SJSA1 (cell line): ENCODE data around the gene PARP3. TPM values are rescaled to one million over a fixed set of nuclear protein-coding genes. Genes with fewer than 3 reads are reported as not detected.
A peak's percentile ranks its signal among the peaks of the same experiment; 100 is the strongest.

Experiments used
- DNase-seq, 2 experiments: peaks; one replicate each; pipeline ENCODE4 v3.0.0-alpha.2; 2015 to 2020; ENCODE audit warnings: low spot score in 2 of 2, low read depth in 1 of 2
- H3K27ac ChIP-seq: fragments of 250-450 bp; sonication (Bioruptor Pico); 2 replicates; pipeline ENCODE4 v1.5.1; 2020; ENCODE audit warnings: mild to moderate bottlenecking, moderate library complexity
- H3K27me3 ChIP-seq: fragments of 250-450 bp; sonication (Bioruptor Pico); replicated peaks from 2 replicates; pipeline ENCODE4 v1.5.1; 2020; ENCODE audit warnings: mild to moderate bottlenecking, moderate library complexity
- H3K36me3 ChIP-seq: fragments of 250-450 bp; sonication (Bioruptor Pico); 2 replicates; pipeline ENCODE4 v1.5.1; 2020; ENCODE audit warnings: mild to moderate bottlenecking
- H3K4me1 ChIP-seq: fragments of 250-450 bp; sonication (Bioruptor Pico); replicated peaks from 2 replicates; pipeline ENCODE4 v1.6.1; 2021; ENCODE audit warnings: mild to moderate bottlenecking
- H3K4me3 ChIP-seq: fragments of 250-450 bp; sonication (Bioruptor Pico); 2 replicates; pipeline ENCODE4 v1.5.1; 2020; ENCODE audit warnings: mild to moderate bottlenecking
- H3K9me3 ChIP-seq: fragments of 250-450 bp; sonication (Bioruptor Pico); replicated peaks from 2 replicates; pipeline ENCODE4 v1.5.1; 2020; ENCODE audit warnings: mild to moderate bottlenecking
- total RNA-seq: library from RNA; depleted of rRNA; stranded (reverse); fragments of >200 nt; shearing (Covaris generic); gene quantifications from 2 replicates; pipeline ENCODE4 v1.2.3, GENCODE V29; 2014

PARP3 gene
- total RNA-seq, 1 experiment from 2014 or later = 17.9 TPM

DNA sequence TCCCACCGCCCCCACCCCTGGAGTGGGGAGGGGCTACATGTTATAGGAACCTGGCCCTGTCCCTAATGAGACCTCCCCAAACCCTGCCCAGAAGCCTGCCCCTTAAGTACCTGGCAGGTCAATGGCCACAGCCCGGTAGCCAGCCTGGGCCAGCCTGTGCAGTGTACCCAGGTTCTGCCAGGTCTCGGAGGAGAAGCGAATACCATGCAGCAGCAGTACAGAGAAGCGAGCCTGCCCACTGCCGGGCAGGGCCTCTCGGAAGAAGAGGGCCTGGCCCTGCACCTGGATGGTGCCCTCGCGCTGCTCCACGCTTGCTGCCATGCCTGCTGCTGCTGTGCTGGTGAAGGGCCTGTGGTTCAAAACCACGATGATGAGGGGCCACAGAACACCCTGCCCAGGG lies 29.2 kb downstream of the PARP3 start:
- H3K4me3 ChIP-seq = no peak overlapping the region
- no peak for DNase-seq
- no peak overlapping the region for H3K27ac ChIP-seq
- peaks cover 11% of the 10 kb centered on the region for H3K36me3 ChIP-seq
- H3K4me1 ChIP-seq = peaks cover 41% of the 10 kb centered on the region
- no peaks in the 10 kb centered on the region for H3K27me3 ChIP-seq
- H3K9me3 ChIP-seq = no peaks in the 10 kb centered on the region

DNA sequence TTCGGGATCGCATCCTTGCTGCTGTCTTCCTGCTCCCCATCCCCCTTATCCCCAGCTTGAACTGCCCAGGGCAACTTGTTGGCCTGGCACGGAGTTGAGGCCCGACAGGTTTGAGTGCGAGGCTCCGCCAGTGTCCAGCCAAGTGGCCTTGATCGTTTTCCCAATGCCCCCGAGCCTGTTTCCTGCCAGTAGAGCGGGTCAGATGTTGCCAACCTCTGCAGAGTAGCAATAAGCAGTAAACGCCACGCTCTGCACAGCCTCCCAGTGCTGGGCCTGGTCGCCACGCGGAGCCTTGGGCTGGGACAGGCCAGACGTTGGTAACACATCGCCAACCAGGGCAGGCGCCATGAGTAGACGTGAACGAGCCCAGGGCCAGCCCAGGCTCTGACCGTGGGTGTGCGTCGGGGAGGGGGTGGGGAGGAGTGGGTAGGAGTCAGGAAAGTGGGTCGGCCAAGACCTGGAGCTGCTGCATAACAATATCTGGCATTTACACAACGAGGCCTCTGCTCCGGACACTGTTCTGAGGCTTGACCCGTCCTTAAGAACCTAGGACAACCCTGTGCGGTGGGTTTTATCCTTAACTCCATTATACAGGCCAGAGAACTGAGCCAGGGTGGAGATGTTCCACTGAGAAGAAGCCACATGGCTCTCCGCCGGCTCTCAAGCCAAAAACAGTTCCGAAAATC lies 32.3 kb downstream of the PARP3 start:
- Histone ChIP-seq H3K27me3 (no peaks in the 10 kb centered on the region), H3K4me1 (peaks cover 25% of the 10 kb centered on the region), H3K27ac (no peak overlapping the region), H3K4me3 (peak overlapping the region; percentile 58), H3K9me3 (no peaks in the 10 kb centered on the region), H3K36me3 (no peaks in the 10 kb centered on the region)
- DNase-seq = no peak

DNA sequence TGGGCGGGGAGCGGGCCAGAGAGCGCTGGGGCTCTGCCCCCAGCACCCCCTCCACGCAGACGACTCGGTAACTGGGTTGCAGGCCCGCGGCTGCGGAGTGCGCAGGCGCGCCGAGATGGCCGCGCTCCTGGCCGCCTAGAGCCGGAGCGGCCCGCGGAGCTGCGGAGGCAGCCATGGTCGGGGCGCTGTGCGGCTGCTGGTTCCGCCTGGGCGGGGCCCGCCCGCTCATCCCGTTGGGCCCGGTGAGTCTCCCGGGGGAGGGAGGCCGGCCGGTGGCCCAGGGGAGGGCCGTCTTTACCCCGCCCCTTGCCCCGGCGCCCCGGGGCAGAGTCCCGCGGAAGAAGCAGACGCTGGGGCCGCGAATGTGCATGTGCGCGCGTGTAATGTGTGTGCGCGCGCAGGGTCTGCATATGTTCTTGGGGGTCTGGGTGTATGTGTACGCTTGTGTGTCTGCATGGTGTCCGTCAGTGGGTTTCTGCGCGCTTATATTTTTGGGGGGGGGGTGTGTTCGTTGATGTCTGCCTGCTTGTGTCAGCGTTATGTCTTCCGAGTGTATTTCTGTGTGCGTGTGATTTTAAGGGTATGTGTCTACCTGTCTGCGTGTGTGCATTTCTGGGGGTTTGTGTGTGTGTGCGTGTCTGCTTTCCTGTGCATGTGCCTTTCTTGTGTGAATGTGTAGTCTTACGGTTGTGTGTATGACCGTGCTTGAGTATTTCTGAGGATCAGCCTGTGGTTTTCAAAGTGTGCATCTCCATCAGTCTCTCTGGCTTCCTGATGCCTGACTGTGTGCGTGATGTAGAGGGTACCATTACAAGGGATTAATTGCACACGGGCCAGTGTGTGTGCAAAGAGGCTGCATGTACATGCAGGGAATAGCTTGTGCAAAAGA lies 33.0 kb downstream of the PARP3 start, which contains the start of gene ABHD14A:
Gene ABHD14A, plus strand, starts transcription at position 102 of the 889 bp plus-strand sequence. Its CDS starts 72 bp downstream, at position 174.
- Histone ChIP-seq H3K27me3 (no peaks in the 10 kb centered on the region), H3K27ac (no peak within 1 kb of the TSS), H3K4me3 (peak within 1 kb of the TSS; percentile 58), H3K36me3 (no peaks in the 10 kb centered on the region), H3K4me1 (peaks cover 25% of the 10 kb centered on the region), H3K9me3 (no peaks in the 10 kb centered on the region)
- DNase-seq = peak; percentile 58 to 69

DNA sequence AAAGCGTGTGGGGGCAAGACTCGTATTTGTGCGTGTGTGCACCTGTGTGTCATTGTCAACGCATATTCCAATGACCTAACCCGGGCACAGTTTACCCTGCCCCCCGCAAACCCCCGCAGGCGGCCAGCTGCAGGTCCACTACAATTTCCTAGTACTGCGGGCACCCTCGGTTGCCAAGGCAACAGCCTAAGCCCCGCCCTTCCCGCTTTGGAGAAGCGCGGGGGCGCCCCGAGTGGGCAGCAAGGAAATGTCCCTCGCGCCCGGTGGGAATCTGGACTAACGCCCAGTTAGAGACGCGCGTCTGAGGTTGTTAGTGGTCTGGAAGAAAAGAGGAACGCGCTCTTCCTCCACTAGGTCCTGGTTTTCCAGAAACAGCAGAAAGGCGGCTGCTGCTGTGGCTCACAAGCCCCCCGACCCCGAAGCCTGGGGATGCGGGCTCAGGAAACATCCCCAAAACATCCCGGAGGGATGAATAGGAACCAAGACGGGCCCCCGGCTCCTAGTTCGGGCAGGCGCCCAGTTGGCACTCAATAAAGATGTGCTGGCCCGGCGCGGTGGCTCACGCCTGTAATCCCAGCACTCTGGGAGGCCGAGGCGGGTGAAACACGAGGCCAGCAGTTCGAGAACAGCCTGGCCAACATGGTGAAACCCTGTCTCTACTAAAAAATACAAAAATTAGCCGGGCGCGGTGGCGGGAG lies 33.8 kb downstream of the PARP3 start:
- no peaks in the 10 kb centered on the region for H3K9me3 ChIP-seq
- H3K4me1 ChIP-seq = peaks cover 25% of the 10 kb centered on the region
- no peaks in the 10 kb centered on the region for H3K27me3 ChIP-seq
- peak; percentile 56 to 71 for DNase-seq
- H3K27ac ChIP-seq = no peak overlapping the region
- no peak overlapping the region for H3K4me3 ChIP-seq
- peaks cover 3% of the 10 kb centered on the region; the same call in 1 of the 2 replicates for H3K36me3 ChIP-seq

DNA sequence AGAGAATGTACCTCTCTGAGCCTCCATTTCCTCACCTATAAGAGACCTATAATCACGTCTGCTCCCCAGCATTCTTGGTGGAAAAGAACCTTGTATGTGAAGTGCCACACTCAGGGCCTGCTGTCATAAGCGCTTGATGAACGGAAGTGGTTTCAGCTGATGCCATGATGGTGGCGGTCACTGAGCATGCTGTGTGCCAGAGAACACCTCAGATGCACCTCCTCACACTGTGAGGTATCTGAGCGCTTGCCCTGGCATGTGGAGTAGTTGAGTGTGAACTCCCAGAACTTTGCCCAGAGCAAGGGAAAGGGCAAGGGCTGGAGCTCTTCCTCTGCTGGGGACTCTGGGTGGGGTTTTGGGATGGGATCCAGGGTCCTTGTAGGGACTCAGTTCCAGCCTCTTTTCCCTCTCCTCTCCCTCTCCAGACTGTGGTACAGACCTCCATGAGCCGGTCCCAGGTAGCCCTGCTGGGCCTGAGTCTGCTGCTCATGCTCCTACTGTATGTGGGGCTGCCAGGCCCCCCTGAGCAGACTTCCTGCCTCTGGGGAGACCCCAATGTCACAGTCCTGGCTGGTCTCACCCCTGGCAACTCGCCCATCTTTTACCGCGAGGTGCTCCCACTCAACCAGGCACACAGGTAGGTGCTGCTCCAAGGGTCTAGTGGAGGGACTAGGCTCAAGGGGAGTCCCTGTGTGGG lies 35.4 kb downstream of the PARP3 start:
- Histone ChIP-seq H3K4me3 (no peak overlapping the region), H3K27me3 (no peaks in the 10 kb centered on the region), H3K4me1 (peaks cover 32% of the 10 kb centered on the region), H3K36me3 (peaks cover 8% of the 10 kb centered on the region), H3K9me3 (no peaks in the 10 kb centered on the region), H3K27ac (no peak overlapping the region)
- no peak for DNase-seq

DNA sequence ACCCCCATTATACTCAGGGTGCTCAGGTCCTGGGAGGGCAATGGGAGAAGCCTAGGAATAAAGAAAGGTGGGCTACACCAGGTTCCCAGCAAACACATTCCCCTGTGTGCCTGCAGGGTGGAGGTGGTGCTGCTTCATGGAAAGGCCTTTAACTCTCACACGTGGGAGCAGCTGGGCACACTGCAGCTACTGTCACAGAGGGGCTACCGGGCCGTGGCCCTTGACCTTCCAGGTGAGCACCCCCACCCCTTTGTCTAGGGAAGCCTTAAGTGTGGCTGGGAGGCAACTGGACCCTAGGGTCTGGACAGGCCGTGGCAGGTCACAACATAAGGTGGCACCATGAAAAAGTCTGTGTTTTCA lies 36.0 kb downstream of the PARP3 start:
- DNase-seq = no peak
- H3K4me1 ChIP-seq = peaks cover 37% of the 10 kb centered on the region
- H3K27me3 ChIP-seq = no peaks in the 10 kb centered on the region
- peaks cover 8% of the 10 kb centered on the region for H3K36me3 ChIP-seq
- no peak overlapping the region for H3K27ac ChIP-seq
- no peak overlapping the region for H3K4me3 ChIP-seq
- no peaks in the 10 kb centered on the region for H3K9me3 ChIP-seq

DNA sequence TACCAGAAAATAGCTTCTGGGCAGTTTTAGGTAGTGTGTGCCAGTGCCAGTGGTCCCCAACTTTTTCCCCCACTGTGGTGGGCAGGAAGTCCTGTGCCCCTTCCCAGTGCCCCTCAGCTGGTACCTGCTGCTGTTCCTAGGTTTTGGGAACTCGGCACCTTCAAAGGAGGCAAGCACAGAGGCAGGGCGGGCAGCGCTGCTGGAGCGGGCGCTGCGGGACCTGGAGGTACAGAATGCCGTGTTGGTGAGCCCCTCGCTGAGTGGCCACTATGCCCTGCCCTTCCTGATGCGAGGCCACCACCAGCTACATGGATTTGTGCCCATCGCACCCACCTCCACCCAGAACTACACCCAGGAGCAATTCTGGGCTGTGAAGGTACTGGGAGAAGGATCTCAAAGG lies 38.1 kb downstream of the PARP3 start:
- DNase-seq = no peak
- H3K9me3 ChIP-seq = no peaks in the 10 kb centered on the region
- H3K4me1 ChIP-seq = peaks cover 28% of the 10 kb centered on the region
- H3K27me3 ChIP-seq = no peaks in the 10 kb centered on the region
- H3K4me3 ChIP-seq = no peak overlapping the region
- peaks cover 8% of the 10 kb centered on the region for H3K36me3 ChIP-seq
- H3K27ac ChIP-seq = no peak overlapping the region

DNA sequence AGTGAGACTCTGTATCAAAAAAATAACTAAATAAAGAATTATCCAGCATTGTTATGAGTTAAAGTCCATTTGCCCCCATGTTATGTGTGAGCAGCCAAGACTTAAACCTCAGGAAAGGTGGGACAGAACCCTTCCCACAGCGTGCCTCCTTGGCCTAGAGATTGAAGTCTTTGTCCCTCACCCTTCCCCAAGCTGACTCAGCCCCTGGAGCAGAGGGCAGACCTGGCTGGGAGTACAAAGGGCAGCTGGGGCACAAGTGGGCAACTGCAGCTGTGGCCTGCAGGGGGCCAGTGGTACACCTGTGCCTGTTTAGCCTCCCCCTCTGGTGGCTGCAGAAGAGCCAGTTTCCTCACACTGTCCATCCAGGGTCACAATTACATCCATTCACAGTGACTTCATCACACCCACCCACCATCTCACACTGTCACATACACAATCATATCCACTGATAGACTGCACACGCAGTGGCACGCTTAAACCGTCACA lies 40.2 kb downstream of the PARP3 start:
- H3K27ac ChIP-seq = peak overlapping the region; percentile 83
- no peaks in the 10 kb centered on the region for H3K9me3 ChIP-seq
- H3K36me3 ChIP-seq = peaks cover 8% of the 10 kb centered on the region
- H3K4me1 ChIP-seq = peaks cover 22% of the 10 kb centered on the region
- peak overlapping the region; percentile 54 for H3K4me3 ChIP-seq
- no peak for DNase-seq
- H3K27me3 ChIP-seq = no peaks in the 10 kb centered on the region

DNA sequence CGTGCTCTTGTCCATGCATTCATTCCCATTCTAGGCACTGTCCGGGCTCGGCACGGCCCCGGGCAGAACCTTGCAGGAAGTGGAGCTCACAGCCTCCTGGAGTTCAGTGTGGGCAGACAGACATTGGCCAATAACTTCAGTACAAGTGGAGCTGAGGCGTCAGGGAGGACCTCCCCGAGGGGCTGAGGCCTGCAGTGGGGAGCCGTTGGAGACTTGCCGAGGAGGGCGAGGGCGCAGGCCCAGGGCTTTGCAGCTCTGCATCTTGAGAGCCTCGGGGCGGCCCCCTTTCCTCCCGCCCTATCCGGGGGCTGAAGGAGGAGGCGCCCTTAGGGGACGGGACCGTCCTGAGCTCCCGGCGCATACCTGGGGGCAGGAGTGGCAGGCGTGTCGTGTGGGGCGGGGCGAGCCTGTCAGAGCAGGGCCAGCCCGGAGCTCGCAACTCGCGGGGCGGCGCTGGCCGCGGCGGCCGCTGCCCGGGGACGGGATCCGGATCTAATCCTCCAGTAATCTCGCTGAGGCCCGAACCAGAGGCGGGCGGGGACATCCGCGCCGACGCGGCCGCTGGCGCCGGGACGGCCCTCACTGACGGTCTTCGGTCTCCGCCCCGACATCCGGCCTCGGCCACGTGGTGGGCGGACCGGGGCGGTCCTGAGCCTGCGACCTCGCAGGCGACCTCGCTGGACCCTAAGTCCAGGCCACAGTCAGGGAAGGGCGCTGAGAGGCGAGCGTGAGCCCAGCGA lies 40.8 kb downstream of the PARP3 start, which contains the start of gene ACY1:
Gene ACY1, plus strand, starts transcription at position 698 of the 740 bp plus-strand sequence. CDS start 530 bp downstream, outside the sequence.
- Histone ChIP-seq H3K27ac (peak within 1 kb of the TSS; percentile 83), H3K4me3 (peak within 1 kb of the TSS; percentile 54), H3K9me3 (no peaks in the 10 kb centered on the region), H3K4me1 (peaks cover 22% of the 10 kb centered on the region), H3K27me3 (no peaks in the 10 kb centered on the region), H3K36me3 (peaks cover 8% of the 10 kb centered on the region)
- peak; percentile 76 to 83 for DNase-seq

DNA sequence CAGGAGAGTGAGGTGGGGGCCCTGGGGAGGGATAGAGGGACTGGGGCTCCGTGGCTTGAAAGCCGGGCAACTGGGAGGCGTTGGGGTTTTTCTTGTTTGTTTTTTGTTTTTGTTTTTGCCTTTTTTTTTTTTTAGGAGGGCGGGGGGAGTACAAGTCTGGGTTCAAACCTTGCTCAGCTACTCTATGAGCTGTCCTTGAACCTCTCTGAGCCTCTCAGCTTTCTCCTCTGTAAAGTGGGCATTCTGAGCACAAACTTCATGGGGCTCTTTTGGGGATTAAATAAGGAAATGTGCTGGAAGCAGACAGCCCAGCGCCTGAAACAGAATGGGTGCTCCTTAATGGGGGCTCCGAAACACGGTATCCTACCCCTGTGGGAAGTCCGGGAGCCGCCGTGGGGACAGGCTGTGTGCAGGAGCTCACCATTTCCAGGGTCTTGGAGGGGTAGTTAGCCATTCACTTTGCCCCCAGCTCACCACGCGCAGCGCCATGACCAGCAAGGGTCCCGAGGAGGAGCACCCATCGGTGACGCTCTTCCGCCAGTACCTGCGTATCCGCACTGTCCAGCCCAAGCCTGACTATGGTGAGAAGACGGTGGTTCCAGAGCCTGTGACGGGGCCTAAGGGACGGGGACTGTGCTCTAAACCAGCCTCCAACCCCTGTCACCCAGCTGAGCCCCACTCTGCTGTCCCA lies 41.6 kb downstream of the PARP3 start:
- H3K4me1 ChIP-seq = peaks cover 22% of the 10 kb centered on the region
- no peak for DNase-seq
- H3K27me3 ChIP-seq = no peaks in the 10 kb centered on the region
- no peaks in the 10 kb centered on the region for H3K9me3 ChIP-seq
- H3K27ac ChIP-seq = peak overlapping the region; percentile 83
- peaks cover 8% of the 10 kb centered on the region for H3K36me3 ChIP-seq
- peak overlapping the region; percentile 54 for H3K4me3 ChIP-seq

DNA sequence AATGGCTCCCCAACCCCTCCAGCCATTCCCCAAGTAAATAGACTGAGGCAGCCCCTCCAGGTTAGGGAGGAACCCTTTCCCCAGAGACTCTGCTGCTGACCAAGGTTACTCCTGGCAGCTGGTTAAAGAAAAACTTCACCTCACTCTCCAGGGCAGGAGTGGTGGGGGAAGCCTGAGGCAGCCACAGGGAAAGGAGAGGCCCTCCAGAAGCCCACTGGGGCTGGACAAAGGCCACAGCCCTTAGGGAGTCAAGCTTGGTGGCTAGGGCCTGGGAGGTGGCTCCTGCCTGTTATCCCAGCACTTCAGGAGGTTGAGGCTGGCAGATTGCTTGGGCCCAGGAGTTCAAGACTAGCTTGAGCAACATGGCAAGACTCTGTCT lies 42.1 kb downstream of the PARP3 start:
- peaks cover 22% of the 10 kb centered on the region for H3K4me1 ChIP-seq
- peaks cover 8% of the 10 kb centered on the region for H3K36me3 ChIP-seq
- no peaks in the 10 kb centered on the region for H3K27me3 ChIP-seq
- DNase-seq = no peak
- H3K27ac ChIP-seq = no peak overlapping the region
- no peak overlapping the region for H3K4me3 ChIP-seq
- no peaks in the 10 kb centered on the region for H3K9me3 ChIP-seq

DNA sequence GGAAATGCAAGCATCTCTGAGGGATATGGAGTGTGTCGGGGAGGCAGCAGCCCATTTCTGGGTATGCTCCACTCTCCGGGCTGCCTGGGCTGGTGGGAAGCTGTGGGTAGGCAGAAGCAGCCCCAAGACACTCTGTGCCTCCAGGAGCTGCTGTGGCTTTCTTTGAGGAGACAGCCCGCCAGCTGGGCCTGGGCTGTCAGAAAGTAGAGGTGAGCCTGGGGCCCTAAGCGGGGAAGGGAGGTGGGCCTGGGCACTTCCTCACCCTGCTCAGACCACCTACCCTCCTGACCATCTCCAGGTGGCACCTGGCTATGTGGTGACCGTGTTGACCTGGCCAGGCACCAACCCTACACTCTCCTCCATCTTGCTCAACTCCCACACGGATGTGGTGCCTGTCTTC lies 42.9 kb downstream of the PARP3 start:
- Histone ChIP-seq H3K9me3 (no peaks in the 10 kb centered on the region), H3K27ac (no peak overlapping the region), H3K36me3 (peaks cover 8% of the 10 kb centered on the region), H3K4me1 (peaks cover 22% of the 10 kb centered on the region), H3K27me3 (no peaks in the 10 kb centered on the region), H3K4me3 (no peak overlapping the region)
- no peak for DNase-seq
